B cell (primary cell): ENCODE results near the gene EFCAB7. TPM values are rescaled to one million over a fixed set of nuclear protein-coding genes. Genes with fewer than 3 reads are reported as not detected.

Experiments
- ATAC-seq: fragments of 200-7000 bp; cut with Tn5 transposase; one replicate; pipeline ENCODE4 v1.10.0; 2021; ENCODE audit warnings: low read depth, mild to moderate bottlenecking, moderate number of reproducible peaks, moderate library complexity
- CTCF ChIA-PET: fragments of 350-600 bp; sonication (Branson Sonifier 250); formaldehyde crosslinking; loops from one replicate; lab custom pipeline; 2021; ENCODE audit warnings: antibody characterized with exemption, inconsistent platforms; lab: Charles Lee
- POLR2A ChIA-PET: fragments of 350-600 bp; sonication (Branson Sonifier 250); formaldehyde crosslinking; loops from one replicate; lab custom pipeline; 2021; ENCODE audit warnings: antibody characterized with exemption; lab: Charles Lee
- DNase-seq: peaks from one replicate; pipeline ENCODE4 v3.0.0; 2013
- H2AFZ ChIP-seq: 2 replicates; pipeline ENCODE4 v1.6.1; 2012; ENCODE audit warnings: mild to moderate bottlenecking, low read depth, low read length; ENCODE audit not compliant: insufficient read depth, poor library complexity, severe bottlenecking
- H3K27ac ChIP-seq, 2 donors: 1 replicate in 1 of 2; 2 replicates in 1 of 2; pipeline ENCODE4 v1.5.1; 2012 to 2013; ENCODE audit warnings: low read length in 2 of 2, mild to moderate bottlenecking in 2 of 2, moderate library complexity in 1 of 2
- H3K27me3 ChIP-seq, 4 experiments: fragments of 200-600 bp in 1 of 4; sonication (generic) in 1 of 4; replicated peaks in 1 of 4; 1 replicate in 2 of 4; 2 replicates in 2 of 4; pipeline versions ENCODE4 v1.6.1 to v1.7.0; 2013 to 2016; ENCODE audit warnings: low read length in 3 of 4, mild to moderate bottlenecking in 2 of 4, mixed read lengths in 1 of 4, moderate library complexity in 1 of 4; ENCODE audit not compliant: insufficient read depth in 4 of 4, control insufficient read depth in 3 of 4; ENCODE audit errors: control extremely low read depth in 1 of 4
- H3K36me3 ChIP-seq, 2 experiments: replicated peaks in 1 of 2; 1 replicate in 1 of 2; 2 replicates in 1 of 2; pipeline versions ENCODE4 v1.6.1 to v1.7.1; 2013; ENCODE audit warnings: low read length in 1 of 2; ENCODE audit not compliant: insufficient read depth in 2 of 2, control insufficient read depth in 1 of 2; ENCODE audit errors: control extremely low read depth in 1 of 2, extremely low read depth in 1 of 2
- H3K4me1 ChIP-seq, 2 donors: fragments of 200-600 bp in 1 of 2; sonication (generic) in 1 of 2; 1 replicate in 1 of 2; 2 replicates in 1 of 2; pipeline versions ENCODE4 v1.5.1 to v1.6.1; 2013 to 2017; ENCODE audit warnings: low read length in 2 of 2; ENCODE audit not compliant: control insufficient read depth in 2 of 2, insufficient read depth in 2 of 2
- H3K4me2 ChIP-seq: replicated peaks from 2 replicates; pipeline ENCODE3; 2012; ENCODE audit warnings: mild to moderate bottlenecking, low read depth, low read length; ENCODE audit not compliant: poor library complexity, severe bottlenecking
- H3K4me3 ChIP-seq, 5 experiments: fragments of 200-600 bp in 1 of 5; sonication (generic) in 1 of 5; 1 replicate in 3 of 5; 2 replicates in 2 of 5; pipeline versions ENCODE4 v1.5.1 to v1.7.0; 2011 to 2016; ENCODE audit warnings: low read length in 4 of 5, mild to moderate bottlenecking in 4 of 5, low read depth in 2 of 5, control low read depth in 1 of 5, moderate library complexity in 1 of 5; ENCODE audit not compliant: insufficient read depth in 1 of 5; ENCODE audit errors: control extremely low read depth in 1 of 5, extremely low read depth in 1 of 5
- H3K79me2 ChIP-seq: fragments of 200-600 bp; sonication (generic); one replicate; pipeline ENCODE4 v1.6.0; 2016; ENCODE audit warnings: low read length; ENCODE audit not compliant: control insufficient read depth, insufficient read depth
- H3K9ac ChIP-seq: fragments of 200-600 bp; sonication (generic); 2 replicates; pipeline ENCODE4 v1.6.1; 2017; ENCODE audit warnings: mild to moderate bottlenecking, low read length, moderate library complexity
- H3K9me3 ChIP-seq, 3 donors: one replicate each; pipeline versions ENCODE4 v1.6.1 to v1.7.1; 2013; ENCODE audit warnings: low read length in 2 of 3; ENCODE audit not compliant: control insufficient read depth in 2 of 3, insufficient read depth in 1 of 3; ENCODE audit errors: control extremely low read depth in 1 of 3
- H4K20me1 ChIP-seq: 2 replicates; pipeline ENCODE4 v1.6.0; 2012; ENCODE audit warnings: mild to moderate bottlenecking, low read length; ENCODE audit not compliant: insufficient read depth, control insufficient read depth, poor library complexity, severe bottlenecking
- H3K27ac Mint-ChIP-seq: one replicate; pipeline ENCODE4 v1.8.0; 2021; ENCODE audit warnings: mixed read lengths
- H3K27me3 Mint-ChIP-seq: one replicate; pipeline ENCODE4 v1.8.0; 2021; ENCODE audit warnings: mixed read lengths
- H3K4me1 Mint-ChIP-seq: one replicate; pipeline ENCODE4 v1.8.0; 2021; ENCODE audit warnings: mixed read lengths
- H3K4me3 Mint-ChIP-seq: one replicate; pipeline ENCODE4 v1.8.0; 2021; ENCODE audit warnings: mixed read lengths
- H3K9me3 Mint-ChIP-seq: one replicate; pipeline ENCODE4 v1.8.0; 2022; ENCODE audit warnings: mixed read lengths; ENCODE audit not compliant: insufficient read depth
- EZH2 ChIP-seq: IDR thresholded peaks from 2 replicates; pipeline ENCODE4 v1.6.1; 2012; ENCODE audit warnings: borderline replicate concordance, low read depth, mild to moderate bottlenecking, moderate library complexity, low read length; ENCODE audit not compliant: insufficient read depth, poor library complexity, severe bottlenecking
- WGBS: methylation state at CpG from one replicate; pipeline ENCODE4 v1.1.5; 2013; ENCODE audit warnings: missing lambda C conversion rate; ENCODE audit not compliant: insufficient coverage; 5-methylcytosine and 5-hydroxymethylcytosine counted together
- intact Hi-C: fragments of 100-400 bp; cut with micrococcal nuclease; formaldehyde crosslinking; loops from one replicate; pipeline ENCODE4 v1.10.0; 2022
- polyA plus RNA-seq: library from polyadenylated mRNA; depleted of rRNA; stranded (reverse); fragments of >200 nt; gene quantifications from 2 replicates; pipeline ENCODE4 v1.2.3, GENCODE V29; 2012
- total RNA-seq, 2 donors: library from RNA; stranded (reverse); fragments of 120-200 nt in 1 of 2; gene quantifications; 1 replicate in 1 of 2; 2 replicates in 1 of 2; pipeline versions ENCODE4 v1.2.3 to v1.2.4, GENCODE V29; 2013 to 2022
- TF ChIP-seq, protein P1 (sequence below): fragments of 200-600 bp; IDR thresholded peaks from one replicate; pipeline ENCODE4 v1.8.0; 2022; ENCODE audit warnings: antibody characterized with exemption, mild to moderate bottlenecking

EFCAB7 gene
- total and polyA plus RNA-seq, 2 donors (not counting 1 experiment from before 2014, with no cell fraction given): 3.6 to 11.2 TPM

DNA sequence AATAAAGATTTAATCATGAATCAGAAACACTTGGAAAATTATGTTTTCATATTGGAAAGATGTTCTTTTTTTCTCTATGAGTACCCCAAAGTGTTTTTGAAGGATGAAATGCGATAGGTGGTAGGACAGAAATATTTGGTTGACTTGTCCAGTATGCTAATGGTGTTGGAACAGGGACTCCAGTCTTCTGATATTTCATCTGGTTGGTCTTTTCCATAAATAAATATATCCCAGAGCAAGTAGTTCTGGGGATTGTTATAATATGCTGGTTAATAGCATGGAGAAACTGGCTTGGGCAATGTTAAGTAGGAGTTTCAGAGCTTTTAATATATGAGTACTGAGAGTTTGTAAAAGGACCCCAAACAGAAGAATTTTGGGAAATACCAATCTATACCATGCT lies 78.6 kb downstream of the EFCAB7 start:
- TF ChIP-seq, protein P1, sequence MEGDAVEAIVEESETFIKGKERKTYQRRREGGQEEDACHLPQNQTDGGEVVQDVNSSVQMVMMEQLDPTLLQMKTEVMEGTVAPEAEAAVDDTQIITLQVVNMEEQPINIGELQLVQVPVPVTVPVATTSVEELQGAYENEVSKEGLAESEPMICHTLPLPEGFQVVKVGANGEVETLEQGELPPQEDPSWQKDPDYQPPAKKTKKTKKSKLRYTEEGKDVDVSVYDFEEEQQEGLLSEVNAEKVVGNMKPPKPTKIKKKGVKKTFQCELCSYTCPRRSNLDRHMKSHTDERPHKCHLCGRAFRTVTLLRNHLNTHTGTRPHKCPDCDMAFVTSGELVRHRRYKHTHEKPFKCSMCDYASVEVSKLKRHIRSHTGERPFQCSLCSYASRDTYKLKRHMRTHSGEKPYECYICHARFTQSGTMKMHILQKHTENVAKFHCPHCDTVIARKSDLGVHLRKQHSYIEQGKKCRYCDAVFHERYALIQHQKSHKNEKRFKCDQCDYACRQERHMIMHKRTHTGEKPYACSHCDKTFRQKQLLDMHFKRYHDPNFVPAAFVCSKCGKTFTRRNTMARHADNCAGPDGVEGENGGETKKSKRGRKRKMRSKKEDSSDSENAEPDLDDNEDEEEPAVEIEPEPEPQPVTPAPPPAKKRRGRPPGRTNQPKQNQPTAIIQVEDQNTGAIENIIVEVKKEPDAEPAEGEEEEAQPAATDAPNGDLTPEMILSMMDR: no peak
- no peak for TF ChIP-seq EZH2
- no peak for ATAC-seq
- H3K4me3 Mint-ChIP-seq: no peak overlapping the region
- no peaks in the 10 kb centered on the region for H3K27me3 Mint-ChIP-seq
- Histone ChIP-seq H3K9me3 (no peaks in the 10 kb centered on the region), H3K36me3 (no peaks in the 10 kb centered on the region), H3K4me3 (no peak overlapping the region), H3K4me1 (no peaks in the 10 kb centered on the region), H3K27me3 (no peaks in the 10 kb centered on the region), H2AFZ (no peak overlapping the region), H4K20me1 (no peaks in the 10 kb centered on the region), H3K79me2 (peaks cover under 1% of the 10 kb centered on the region), H3K9ac (no peak overlapping the region), H3K27ac (no peak overlapping the region), H3K4me2 (no peak overlapping the region)
- no CpG with 5 or more reads among the region's 1 CpG for WGBS
- H3K27ac Mint-ChIP-seq: no peak overlapping the region
- ChIA-PET CTCF (no interaction called here), POLR2A (no interaction called here)
- no peak for DNase-seq
- no peaks in the 10 kb centered on the region for H3K9me3 Mint-ChIP-seq
- intact Hi-C loops: no loop called here
- no peaks in the 10 kb centered on the region for H3K4me1 Mint-ChIP-seq

DNA sequence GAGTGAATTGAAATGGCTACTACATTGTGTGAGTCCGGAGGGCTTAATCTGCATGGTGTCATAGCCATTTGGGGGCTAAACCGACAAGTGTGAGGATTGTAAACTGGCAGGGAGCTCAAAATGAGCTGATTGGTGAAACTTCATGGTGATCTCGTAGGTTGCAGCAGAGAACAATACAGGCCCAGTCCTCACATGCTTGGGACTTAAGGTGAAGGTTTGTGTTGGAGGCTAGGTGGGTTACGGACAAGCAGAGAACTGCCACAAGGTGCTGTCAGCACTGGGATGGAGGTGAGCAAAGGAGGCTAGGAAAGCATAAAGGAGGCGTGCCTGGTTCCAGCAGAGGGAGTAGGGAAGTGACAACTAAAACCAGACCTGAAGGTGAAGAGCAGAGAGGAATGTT lies 79.3 kb downstream of the EFCAB7 start:
- H3K9me3 Mint-ChIP-seq: no peaks in the 10 kb centered on the region
- POLR2A ChIA-PET: no interaction called here
- Histone ChIP-seq H3K4me1 (no peaks in the 10 kb centered on the region), H3K4me3 (no peak overlapping the region), H3K27me3 (no peaks in the 10 kb centered on the region), H4K20me1 (no peaks in the 10 kb centered on the region), H2AFZ (no peak overlapping the region), H3K36me3 (no peaks in the 10 kb centered on the region), H3K27ac (no peak overlapping the region), H3K79me2 (no peaks in the 10 kb centered on the region), H3K9ac (no peak overlapping the region), H3K9me3 (no peaks in the 10 kb centered on the region), H3K4me2 (no peak overlapping the region)
- ATAC-seq: no peak
- no peak for DNase-seq
- no peak for TF ChIP-seq EZH2
- TF ChIP-seq, protein P1: no peak
- no peak overlapping the region for H3K4me3 Mint-ChIP-seq
- WGBS: 84% methylated on average over 4 of the region's 5 CpGs
- H3K27ac Mint-ChIP-seq: no peak overlapping the region
- no peaks in the 10 kb centered on the region for H3K27me3 Mint-ChIP-seq
- CTCF ChIA-PET: interaction anchor here (0.6 kb wide), 2 partner anchors 183 to 533 kb away, joined by 3 to 7 read pairs; no protein-coding TSS in a partner anchor
- no peaks in the 10 kb centered on the region for H3K4me1 Mint-ChIP-seq
- intact Hi-C loops: no loop called here
